B cell (primary cell): Measurements from ENCODE around the gene SNTG2.

Experiments
- CTCF ChIP-seq: fragments of 200-600 bp; IDR thresholded peaks from one replicate; pipeline ENCODE4 v1.8.0; 2022; ENCODE audit warnings: antibody characterized with exemption, mild to moderate bottlenecking
- EZH2 ChIP-seq: IDR thresholded peaks from 2 replicates; pipeline ENCODE4 v1.6.1; 2012; ENCODE audit warnings: borderline replicate concordance, low read depth, mild to moderate bottlenecking, moderate library complexity, low read length; ENCODE audit not compliant: insufficient read depth, poor library complexity, severe bottlenecking

GRCh38 chr2:1209246-1209645 lies 258.6 kb downstream of the SNTG2 start:
- TF ChIP-seq CTCF (no peak), EZH2 (no peak)
